Measurements from ENCODE around the gene SMYD5.

Gene SMYD5

DNA sequence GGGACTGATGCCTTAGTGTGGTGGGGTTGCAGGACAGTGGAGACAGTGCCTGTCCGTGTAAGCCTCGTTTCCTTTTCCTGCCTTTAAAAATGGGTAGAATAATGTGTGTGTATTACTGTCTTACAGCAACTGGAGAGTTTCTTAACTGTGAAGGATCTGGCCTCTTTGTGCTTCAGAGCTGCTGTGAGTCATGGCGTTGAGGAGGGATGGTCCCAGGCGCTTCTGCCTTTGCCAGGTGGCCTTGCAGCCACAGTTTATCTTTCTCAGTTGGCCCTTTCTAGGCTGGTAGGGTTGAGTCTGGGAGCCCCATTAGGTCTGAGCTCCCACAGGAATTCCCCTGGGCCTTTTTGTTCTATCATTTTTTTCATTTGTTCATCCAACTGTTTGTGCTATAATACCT lies 9.8 kb downstream of the SMYD5 start:
- H3K4me3 ChIP-seq (ENCODE audit: low read depth, low read length): no peak overlapping the region
- TF ChIP-seq CTCF (IDR thresholded peaks at IDR 0.05; ENCODE audit: insufficient read depth, low read depth, low read length, missing control alignments): no peak
- no peak for DNase-seq (ENCODE audit: low read depth)

DNA sequence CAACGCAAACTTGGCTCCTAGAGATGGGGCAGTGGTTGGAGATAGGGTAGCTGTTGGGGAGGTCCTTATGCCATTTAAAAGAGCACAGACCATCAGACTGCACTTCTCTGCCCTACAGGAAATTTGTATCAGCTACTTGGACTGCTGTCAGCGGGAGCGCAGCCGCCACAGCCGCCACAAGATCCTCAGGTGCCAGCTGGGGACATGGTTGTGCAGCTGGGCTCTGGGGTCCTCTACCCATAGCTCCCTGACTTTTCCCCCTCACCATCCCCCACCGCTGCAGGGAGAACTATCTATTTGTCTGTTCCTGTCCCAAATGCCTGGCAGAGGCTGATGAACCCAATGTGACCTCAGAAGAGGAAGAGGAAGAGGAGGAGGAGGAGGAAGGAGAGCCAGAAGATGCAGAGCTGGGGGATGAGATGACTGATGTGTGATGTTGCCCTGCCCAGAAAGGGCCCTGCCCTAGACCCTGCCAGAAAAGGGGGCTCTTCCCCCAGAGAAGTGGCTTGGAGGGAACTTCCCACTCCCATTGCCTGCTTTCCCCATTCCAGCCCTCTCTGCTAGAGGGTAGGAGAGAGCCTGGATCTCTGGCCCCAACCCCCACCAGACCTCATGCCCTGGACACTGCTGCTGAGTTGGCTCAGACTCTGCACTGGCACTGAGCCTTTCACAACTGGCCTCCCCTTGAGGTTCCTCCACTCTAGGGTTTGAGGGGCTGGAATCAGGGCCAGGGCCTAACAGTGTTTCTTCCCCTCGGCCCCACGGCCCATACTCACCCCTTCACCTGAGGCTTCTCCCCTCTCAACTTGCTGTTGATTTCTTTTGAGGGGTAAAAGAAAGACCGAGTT lies 11.7 kb downstream of the SMYD5 start:
- no peak for DNase-seq (ENCODE audit: low read depth)
- no peak for TF ChIP-seq CTCF (IDR thresholded peaks at IDR 0.05; ENCODE audit: insufficient read depth, low read depth, low read length, missing control alignments)
- H3K4me3 ChIP-seq (ENCODE audit: low read depth, low read length): no peak overlapping the region

DNA sequence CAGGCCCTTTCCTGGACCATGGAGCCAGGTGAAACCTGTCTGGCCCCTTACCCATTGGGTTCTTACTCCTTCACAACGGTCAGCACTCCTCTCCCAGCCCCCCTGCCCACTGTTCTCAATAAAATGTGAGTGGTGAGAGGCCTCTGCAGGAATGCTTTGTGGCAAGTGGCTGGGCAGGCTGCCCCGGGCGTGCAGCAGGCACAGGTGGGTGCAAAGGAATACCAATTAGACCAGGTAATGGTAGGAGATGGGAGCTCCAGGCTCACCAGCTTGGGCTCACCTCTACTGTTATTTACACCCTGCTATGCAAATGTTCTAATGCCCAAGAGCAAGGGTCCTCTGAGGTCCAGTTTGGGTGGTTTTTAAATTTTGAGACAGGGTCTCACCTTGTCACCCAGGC lies 13.0 kb downstream of the SMYD5 start:
- TF ChIP-seq CTCF (IDR thresholded peaks at IDR 0.05; ENCODE audit: insufficient read depth, low read depth, low read length, missing control alignments): no peak
- H3K4me3 ChIP-seq (ENCODE audit: low read depth, low read length): no peak overlapping the region
- DNase-seq (ENCODE audit: low read depth): no peak

GRCh38 chr2:73228631-73229030 lies 14.6 kb downstream of the SMYD5 start:
- TF ChIP-seq CTCF (IDR thresholded peaks at IDR 0.05; ENCODE audit: insufficient read depth, low read depth, low read length, missing control alignments): no peak
- H3K4me3 ChIP-seq (ENCODE audit: low read depth, low read length): no peak overlapping the region
- no peak for DNase-seq (ENCODE audit: low read depth)

DNA sequence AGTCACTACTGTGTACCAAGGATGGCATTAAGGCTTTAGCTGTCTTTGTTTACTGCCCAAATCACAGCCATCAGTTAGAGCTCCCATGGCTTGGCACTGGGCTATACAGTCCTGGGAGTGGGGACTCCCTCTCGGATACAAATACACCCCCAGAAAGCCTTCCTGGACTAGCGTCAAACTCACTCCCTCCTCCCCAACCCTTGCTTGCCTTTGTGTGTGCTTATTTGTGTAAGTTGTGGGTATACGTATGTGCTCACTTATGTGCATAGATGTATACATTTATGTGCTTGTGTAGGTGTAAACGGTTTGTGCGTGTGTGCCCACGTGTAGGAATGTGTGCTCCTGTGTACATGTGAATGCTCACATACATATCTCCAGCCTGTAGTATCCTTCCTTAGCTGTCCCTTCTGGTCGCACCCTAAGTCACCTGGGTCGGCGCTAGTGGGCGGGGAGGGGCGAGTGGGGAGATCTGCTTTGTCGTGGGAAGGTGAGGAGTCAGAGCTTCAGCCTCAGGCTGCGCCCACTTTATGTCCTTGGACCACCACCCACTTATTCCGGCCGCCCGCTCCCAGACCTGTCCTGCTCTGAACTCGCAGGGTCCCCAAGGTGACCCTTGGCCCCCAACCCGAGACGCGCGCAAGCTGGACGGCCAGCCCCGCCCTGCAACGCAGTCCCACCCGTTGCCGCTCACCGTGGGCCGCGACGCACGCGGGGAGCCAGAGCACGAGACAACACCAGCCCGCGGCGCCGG lies 18.5 kb downstream of the SMYD5 start:
- DNase-seq (ENCODE audit: low read depth): peak; percentile 55
- TF ChIP-seq CTCF (IDR thresholded peaks at IDR 0.05; ENCODE audit: insufficient read depth, low read depth, low read length, missing control alignments): no peak

DNA sequence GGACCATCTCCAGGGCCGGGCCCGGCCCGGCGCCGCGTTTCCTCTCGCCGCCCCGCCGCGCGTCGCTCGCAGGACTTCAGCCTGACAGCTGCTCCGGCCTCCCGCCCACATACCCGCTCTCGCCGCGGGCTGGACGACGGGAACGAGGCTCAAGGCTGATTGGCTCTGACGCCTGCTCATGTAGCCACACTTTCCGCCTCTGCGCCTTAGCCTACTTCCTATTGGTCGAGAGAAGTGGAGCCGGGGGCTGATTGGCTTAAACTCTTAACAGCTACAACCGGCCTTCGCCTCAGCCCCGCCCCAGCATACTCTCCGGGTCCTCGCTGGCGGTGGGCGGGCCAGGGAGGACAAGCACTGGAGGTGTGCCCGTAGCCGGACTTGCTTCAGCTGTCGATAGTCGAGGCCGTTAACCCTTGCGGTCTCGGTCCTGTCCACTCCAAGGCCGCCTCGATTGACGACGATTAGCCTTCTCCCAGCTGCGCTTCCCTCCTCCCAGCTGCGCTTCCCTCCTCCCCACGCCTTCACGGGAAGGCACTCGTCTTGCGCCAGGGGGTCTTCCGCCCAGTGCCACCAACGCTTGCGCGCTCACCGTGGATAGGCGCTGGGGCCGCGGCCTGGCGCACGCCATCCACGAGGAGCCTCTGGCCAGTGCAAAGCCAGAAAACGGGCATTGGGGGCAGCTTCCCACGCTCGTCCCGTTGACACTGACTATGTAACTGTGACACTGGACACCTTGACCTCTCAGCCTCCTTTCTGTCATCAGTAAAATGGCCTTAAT lies 19.3 kb downstream of the SMYD5 start, which contains the start of gene PRADC1:
Gene PRADC1 (minus strand): TSS at position 86 of the 778 bp plus-strand sequence. CDS start 79 bp downstream, at position 7.
- DNase-seq (ENCODE audit: low read depth): peak; percentile 99
- no peak for TF ChIP-seq CTCF (IDR thresholded peaks at IDR 0.05; ENCODE audit: insufficient read depth, low read depth, low read length, missing control alignments)
- H3K4me3 ChIP-seq (ENCODE audit: low read depth, low read length): peak within 1 kb of the TSS; percentile 84

More for the DNA sequence above, 18.5 kb downstream of the SMYD5 start:
- H3K4me3 ChIP-seq (ENCODE audit: low read depth, low read length): peak overlapping the region; percentile 72

All from GM12865 (cell line).